Stimulated activated naive CD8-positive, alpha-beta T cell treated with anti-CD3 and anti-CD28 coated beads, Interleukin-15, Interleukin-2, amounts not matched to agents 100 ng/mL and 50 ng/mL, for 24 hours (primary cell): ENCODE results near the gene PRKCA.
A peak's percentile ranks its signal among the peaks of the same experiment; 100 is the strongest.
"Not testable (repeated sequence)": the region's sequence is repeated elsewhere in the genome, so short reads cannot be mapped to it uniquely, and the experiment has no call there.

Experiments used
- H3K27ac Mint-ChIP-seq: one replicate; pipeline ENCODE4 v1.8.0; 2021; ENCODE audit warnings: mild to moderate bottlenecking, mixed read lengths
- H3K27me3 Mint-ChIP-seq: one replicate; pipeline ENCODE4 v1.8.0; 2021; ENCODE audit warnings: mixed read lengths
- H3K36me3 Mint-ChIP-seq: one replicate; pipeline ENCODE4 v1.8.0; 2021; ENCODE audit warnings: low read depth, mixed read lengths
- H3K4me1 Mint-ChIP-seq: one replicate; pipeline ENCODE4 v1.8.0; 2021; ENCODE audit warnings: low read depth, mixed read lengths
- H3K4me3 Mint-ChIP-seq: one replicate; pipeline ENCODE4 v1.8.0; 2021; ENCODE audit warnings: mild to moderate bottlenecking, mixed read lengths
- H3K9me3 Mint-ChIP-seq: one replicate; pipeline ENCODE4 v1.8.0; 2021; ENCODE audit warnings: mixed read lengths

PRKCA gene

DNA sequence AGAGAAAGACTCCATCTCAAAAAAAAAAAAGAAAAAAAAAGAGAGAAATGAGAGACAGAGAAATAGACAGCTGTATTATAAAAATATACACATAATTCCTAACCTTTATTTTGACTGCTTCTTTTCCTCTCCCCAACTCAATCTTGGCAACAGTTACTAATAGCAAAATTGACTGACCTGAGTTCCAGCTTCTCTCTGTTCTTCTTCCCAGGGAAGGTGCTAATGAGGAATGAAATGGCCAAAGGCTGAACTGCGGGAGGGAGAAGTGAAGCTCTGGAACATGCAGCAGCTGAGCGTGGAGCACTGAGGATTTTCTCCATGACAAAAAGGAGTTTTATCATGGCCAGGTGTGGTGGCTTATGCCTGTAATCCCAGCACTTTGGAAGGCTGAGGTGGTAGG is 25.2 kb upstream of the PRKCA start:
- Mint-ChIP-seq H3K36me3 (no peaks in the 10 kb centered on the region), H3K4me3 (no peak overlapping the region), H3K4me1 (peaks cover 18% of the 10 kb centered on the region), H3K27ac (no peak overlapping the region), H3K9me3 (no peaks in the 10 kb centered on the region), H3K27me3 (no peaks in the 10 kb centered on the region)

DNA sequence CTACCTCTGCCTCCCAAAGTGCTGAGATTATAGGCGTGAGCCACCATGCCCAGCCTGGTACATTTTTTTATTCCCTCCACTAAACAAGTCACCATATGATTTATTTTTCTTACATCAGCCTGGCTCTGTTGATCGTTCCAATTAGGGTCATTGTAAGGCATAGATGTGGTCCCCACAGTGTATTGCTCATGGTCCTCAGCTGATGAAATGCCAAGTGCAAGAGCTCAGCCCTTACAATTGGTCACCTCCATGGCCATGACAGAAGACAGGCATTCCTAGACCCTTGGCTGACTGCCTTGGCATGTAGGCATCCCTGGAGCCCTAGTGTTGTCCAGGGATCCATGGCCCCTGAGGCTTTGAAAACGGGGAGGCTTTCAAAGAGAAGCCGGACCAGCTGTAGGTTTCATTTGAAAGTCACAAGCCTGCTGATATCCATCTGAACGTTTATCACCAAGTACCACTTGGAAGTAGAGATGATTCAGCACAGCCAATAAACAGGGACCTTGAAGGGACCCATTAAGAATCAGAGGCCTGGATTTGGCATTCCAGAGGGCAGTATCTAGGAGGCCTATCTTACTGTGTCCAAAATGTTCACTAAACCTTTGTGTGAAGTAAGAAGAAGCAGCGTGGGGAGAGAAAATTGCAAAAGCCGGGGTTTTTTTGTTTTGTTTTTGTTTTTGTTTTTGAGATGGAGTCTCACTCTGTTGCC is 20.6 kb upstream of the PRKCA start:
- Mint-ChIP-seq H3K27me3 (no peaks in the 10 kb centered on the region), H3K4me1 (peaks cover 17% of the 10 kb centered on the region), H3K36me3 (no peaks in the 10 kb centered on the region), H3K9me3 (no peaks in the 10 kb centered on the region), H3K27ac (no peak overlapping the region), H3K4me3 (no peak overlapping the region)

DNA sequence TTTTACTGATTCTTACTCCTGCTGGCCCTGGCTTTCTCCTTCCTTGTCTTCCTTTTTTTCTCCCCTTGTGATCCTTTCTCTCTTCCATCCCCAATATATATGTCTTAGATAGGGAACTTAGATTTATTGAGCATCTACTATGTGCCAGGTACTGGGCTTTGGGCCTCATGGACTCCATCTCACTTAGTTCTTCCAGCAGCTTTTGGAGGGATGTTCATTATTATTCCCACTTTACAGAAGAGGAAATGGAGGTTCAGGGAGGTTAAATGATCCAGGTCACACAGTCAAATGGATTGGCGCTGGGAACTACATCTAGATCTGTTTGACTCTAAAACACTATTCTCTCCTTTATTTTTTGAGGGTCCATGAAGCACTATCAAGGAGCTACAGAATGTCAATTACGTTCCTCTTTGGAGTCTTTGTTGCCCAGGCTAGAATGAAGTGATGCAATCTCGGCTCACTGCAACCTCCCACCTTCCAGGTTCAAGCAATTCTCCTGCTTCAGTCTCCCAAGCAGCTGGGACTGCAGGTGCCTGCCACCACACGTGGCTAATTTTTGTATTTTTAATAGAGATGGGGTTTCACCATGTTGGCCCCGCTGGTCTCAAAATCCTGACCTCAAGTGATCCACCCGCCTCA is 19.0 kb upstream of the PRKCA start:
- H3K36me3 Mint-ChIP-seq: no peaks in the 10 kb centered on the region
- no peaks in the 10 kb centered on the region for H3K9me3 Mint-ChIP-seq
- no peak overlapping the region for H3K4me3 Mint-ChIP-seq
- H3K27ac Mint-ChIP-seq: no peak overlapping the region
- H3K4me1 Mint-ChIP-seq: peaks cover 22% of the 10 kb centered on the region
- H3K27me3 Mint-ChIP-seq: no peaks in the 10 kb centered on the region

DNA sequence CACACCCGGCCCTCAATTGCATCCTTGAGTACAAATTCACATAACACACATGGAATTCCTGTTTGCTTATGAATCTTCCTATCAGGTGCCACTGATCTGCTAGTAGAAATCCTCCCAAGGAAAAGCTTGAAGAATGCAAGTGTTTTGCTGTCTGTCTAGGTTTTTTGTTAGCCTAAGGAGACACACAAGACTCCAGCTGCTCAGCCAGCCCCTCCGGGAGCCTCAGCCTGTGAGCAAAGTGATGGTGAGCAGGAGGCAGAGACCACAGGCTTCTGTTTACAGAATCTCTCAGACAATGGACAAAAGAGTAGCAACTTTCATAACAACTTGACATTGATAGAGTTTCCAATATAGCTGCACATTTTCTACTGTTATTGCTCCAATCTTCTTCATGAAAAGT is 18.4 kb upstream of the PRKCA start:
- no peaks in the 10 kb centered on the region for H3K27me3 Mint-ChIP-seq
- peaks cover 22% of the 10 kb centered on the region for H3K4me1 Mint-ChIP-seq
- H3K9me3 Mint-ChIP-seq: no peaks in the 10 kb centered on the region
- no peak overlapping the region for H3K4me3 Mint-ChIP-seq
- H3K27ac Mint-ChIP-seq: no peak overlapping the region
- H3K36me3 Mint-ChIP-seq: no peaks in the 10 kb centered on the region

DNA sequence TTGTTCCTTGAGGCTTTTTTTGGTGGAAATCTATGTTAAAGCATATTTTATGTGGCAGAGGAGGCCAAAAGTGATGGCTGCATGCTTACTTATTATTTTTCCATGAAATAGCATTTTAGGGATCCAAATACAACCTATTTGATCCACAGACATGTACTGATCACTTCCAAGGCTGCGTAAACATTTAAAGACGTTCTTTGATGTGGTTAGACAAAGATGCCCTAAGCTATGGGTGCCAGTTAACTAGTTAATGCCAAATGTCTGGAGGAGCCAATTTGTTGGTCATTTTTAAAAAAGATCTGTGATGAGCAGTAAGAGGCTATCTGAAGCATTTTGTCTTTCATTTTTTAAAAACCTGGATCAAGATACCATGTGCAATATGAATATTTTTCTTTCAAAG is 17.3 kb upstream of the PRKCA start:
- H3K4me3 Mint-ChIP-seq: no peak overlapping the region
- H3K4me1 Mint-ChIP-seq: peaks cover 24% of the 10 kb centered on the region
- H3K27me3 Mint-ChIP-seq: no peaks in the 10 kb centered on the region
- H3K27ac Mint-ChIP-seq: no peak overlapping the region
- H3K36me3 Mint-ChIP-seq: no peaks in the 10 kb centered on the region
- no peaks in the 10 kb centered on the region for H3K9me3 Mint-ChIP-seq

DNA sequence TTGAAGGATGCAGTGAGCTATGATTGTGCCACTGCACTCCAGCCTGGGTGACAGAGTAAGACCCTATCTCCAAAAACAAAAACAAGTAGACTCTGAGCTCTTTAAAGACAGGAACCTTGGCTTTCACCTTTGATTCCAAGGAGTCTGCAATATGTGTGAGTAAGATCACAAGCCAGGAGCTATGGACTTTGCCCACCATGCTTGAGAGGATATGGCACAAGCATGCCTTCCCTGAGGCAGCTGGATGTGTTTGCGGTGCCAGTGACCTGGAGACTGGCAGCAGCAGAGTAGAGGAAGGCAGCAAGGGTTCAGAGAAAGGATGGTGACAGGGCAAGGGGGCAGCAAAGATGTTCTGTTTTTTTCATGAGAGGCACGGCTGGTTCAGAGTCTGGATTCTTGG is 14.5 kb upstream of the PRKCA start:
- no peaks in the 10 kb centered on the region for H3K9me3 Mint-ChIP-seq
- H3K4me3 Mint-ChIP-seq: no peak overlapping the region
- H3K27ac Mint-ChIP-seq: no peak overlapping the region

DNA sequence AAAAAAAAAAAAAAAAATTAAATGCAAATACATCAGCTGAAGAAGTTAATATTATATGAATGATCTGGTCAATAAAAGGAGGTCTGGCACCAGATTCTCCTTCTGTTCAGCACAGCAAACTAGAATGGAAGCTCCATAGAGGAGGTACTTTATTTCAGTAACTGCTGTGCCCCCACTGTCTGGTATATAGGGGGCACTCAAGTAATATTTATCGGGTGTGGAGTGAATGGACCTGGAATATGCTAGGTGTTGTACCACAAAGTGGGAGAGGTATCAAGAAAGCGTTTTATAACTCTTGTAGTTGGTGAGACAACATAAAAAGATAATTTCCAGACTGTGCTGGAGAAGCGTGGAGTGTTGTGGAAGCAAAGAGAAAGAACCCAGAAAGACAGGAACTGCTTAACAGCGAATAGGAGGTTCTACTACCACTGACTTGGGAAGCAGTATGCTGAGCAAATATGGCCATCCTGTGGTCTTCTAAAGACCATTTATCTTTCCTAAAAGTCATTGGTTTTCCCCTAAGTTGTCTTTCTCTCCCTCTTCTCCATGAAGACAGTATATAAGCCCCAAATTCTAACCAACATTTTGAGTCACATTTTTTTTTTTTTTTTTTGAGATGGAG is 12.2 kb upstream of the PRKCA start:
- no peak overlapping the region for H3K4me3 Mint-ChIP-seq
- H3K27ac Mint-ChIP-seq: no peak overlapping the region
- no peaks in the 10 kb centered on the region for H3K36me3 Mint-ChIP-seq
- peaks cover 24% of the 10 kb centered on the region for H3K4me1 Mint-ChIP-seq
- no peaks in the 10 kb centered on the region for H3K9me3 Mint-ChIP-seq
- no peaks in the 10 kb centered on the region for H3K27me3 Mint-ChIP-seq

More for the DNA sequence above, 14.5 kb upstream of the PRKCA start:
- Mint-ChIP-seq H3K36me3 (no peaks in the 10 kb centered on the region), H3K4me1 (peaks cover 28% of the 10 kb centered on the region), H3K27me3 (no peaks in the 10 kb centered on the region)

DNA sequence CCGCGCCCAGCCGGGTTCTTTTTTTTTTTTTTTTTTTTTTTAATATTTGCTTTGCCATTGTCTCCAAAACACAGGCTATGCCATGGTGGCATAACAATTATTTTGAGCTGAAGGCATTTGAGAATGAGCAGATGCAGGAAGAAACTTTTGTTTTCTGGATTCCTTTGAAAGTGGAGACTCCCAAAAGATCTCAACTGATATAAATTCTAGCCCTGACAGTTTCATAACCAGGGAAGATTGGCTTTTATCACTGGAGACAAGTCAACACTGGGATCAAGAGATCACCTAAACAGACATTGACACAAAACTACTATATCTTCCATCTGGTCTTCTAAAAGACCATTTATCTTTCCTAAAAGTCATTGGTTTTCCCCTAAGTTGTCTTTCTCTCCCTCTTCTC is 10.1 kb upstream of the PRKCA start:
- H3K36me3 Mint-ChIP-seq: no peaks in the 10 kb centered on the region
- no peaks in the 10 kb centered on the region for H3K9me3 Mint-ChIP-seq
- H3K27ac Mint-ChIP-seq: no peak overlapping the region
- H3K4me1 Mint-ChIP-seq: peaks cover 6% of the 10 kb centered on the region
- no peak overlapping the region for H3K4me3 Mint-ChIP-seq
- no peaks in the 10 kb centered on the region for H3K27me3 Mint-ChIP-seq

DNA sequence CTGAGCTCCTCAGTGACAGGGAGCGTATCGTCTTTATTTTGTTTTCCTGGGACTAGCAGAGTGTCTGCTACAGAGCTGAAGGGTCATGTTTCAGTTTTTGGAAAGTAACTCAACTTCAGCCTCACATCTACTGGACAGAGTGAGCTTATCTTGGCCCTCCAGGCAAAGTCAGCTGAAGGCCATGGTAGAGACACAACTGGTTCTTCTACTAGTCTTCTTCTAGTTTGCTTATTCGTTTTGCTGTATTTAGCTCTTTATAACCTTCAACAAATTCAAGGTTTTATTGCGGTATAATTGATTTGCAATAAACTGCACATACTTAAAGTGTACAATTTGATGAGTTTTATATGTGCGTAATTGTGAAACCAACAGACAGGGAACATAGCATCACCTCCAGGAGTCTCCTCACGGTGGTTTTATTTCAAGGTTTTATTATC is 6.1 kb upstream of the PRKCA start:
- no peaks in the 10 kb centered on the region for H3K9me3 Mint-ChIP-seq
- no peak overlapping the region for H3K27ac Mint-ChIP-seq

DNA sequence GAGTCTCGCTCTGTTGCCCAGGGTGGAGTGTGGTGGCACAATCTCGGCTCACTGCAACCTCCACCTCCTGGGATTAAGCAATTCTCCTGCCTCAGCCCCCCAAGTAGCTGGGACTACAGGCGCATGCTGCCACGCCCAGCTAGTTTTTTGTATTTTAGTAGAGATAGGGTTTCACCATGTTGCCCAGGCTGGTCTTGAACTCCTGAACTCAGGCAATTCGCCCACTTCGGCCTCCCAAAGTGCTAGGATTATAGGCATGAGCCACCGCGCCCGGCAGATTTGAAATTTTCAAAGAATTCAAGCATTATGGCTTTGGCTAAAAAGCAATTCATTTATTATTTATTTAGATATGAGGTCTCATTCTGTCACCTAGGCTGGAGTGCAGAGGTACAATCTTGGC is 5.0 kb upstream of the PRKCA start:
- H3K36me3 Mint-ChIP-seq, H3K27me3 Mint-ChIP-seq: not testable (repeated sequence)

More for the DNA sequence above, 6.1 kb upstream of the PRKCA start:
- Mint-ChIP-seq H3K4me3 (no peak overlapping the region), H3K36me3 (no peaks in the 10 kb centered on the region), H3K4me1 (peaks cover 18% of the 10 kb centered on the region), H3K27me3 (no peaks in the 10 kb centered on the region)

DNA sequence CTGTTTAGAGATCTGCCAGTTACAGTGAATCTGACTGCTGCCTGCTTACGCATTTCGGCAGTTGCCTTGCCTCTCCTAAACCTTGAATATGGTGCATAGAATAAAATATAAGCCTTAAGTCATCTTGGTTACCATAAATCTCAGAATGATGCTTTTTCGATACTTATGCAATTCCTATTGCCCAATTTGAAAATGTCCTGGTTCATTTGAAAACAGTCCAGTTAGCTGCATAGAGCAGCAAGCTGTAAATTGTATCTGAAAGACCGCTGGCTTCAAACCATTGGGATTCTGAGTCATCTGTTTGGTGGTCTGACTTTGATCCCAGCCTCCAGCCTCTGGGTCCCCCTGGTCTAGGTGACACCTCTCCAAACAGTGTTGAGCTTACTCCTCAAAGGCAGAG is 2.7 kb upstream of the PRKCA start:
- H3K4me3 Mint-ChIP-seq: no peak overlapping the region
- H3K4me1 Mint-ChIP-seq: peaks cover 29% of the 10 kb centered on the region
- H3K9me3 Mint-ChIP-seq: no peaks in the 10 kb centered on the region
- no peak overlapping the region for H3K27ac Mint-ChIP-seq
- H3K27me3 Mint-ChIP-seq: peaks cover 3% of the 10 kb centered on the region
- peaks cover 11% of the 10 kb centered on the region for H3K36me3 Mint-ChIP-seq

More for the DNA sequence above, 5.0 kb upstream of the PRKCA start:
- peaks cover 23% of the 10 kb centered on the region for H3K4me1 Mint-ChIP-seq
- H3K27ac Mint-ChIP-seq, H3K9me3 Mint-ChIP-seq, H3K4me3 Mint-ChIP-seq: not testable (repeated sequence)

DNA sequence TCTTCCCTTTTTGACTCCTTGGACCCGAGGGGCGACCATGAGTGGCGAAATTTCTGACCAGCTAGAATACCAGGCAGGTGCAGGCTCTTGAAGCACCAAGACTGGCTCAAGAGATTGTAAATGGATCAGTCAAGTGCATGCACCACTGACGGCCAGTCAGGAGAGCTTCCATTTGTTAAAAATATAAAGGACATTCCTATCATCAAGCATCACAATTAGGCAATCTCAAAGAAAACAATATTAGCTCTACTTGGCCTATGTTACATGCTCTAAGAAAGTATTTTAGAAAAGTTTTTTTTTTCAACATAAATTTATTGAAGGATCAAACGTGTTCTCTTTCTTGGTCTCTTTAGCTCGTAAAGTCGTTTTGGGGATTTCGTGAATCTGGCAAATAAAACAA is 1.5 kb upstream of the PRKCA start:
- Mint-ChIP-seq H3K9me3 (no peaks in the 10 kb centered on the region), H3K4me3 (peak overlapping the region; percentile 92), H3K27ac (peak overlapping the region; percentile 95), H3K36me3 (peaks cover 22% of the 10 kb centered on the region), H3K4me1 (peaks cover 41% of the 10 kb centered on the region), H3K27me3 (peaks cover 3% of the 10 kb centered on the region)

DNA sequence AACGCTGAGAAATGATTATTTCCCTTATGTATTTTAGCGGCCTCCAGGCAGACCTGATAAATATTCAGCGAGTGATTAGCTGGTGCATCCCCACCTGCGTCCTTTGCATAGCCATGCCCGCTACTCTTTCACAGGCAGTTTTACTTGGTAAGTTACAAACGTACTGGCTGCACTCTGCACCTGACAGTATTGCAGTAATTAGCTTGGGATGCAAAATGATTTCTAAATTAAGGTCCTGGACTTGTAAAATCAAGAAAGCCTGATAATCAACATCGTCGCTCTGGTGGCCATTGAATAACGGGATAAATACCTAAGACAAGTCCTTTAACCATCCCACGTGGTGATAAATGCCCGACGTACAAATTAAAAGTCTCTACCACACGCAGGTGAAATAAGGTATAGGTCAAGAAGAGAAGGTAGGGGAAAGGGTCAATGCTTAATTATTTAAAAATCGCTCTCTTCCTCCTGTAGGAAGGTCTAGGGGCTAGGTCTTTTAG is 998 bp upstream of the PRKCA start:
- peaks cover 44% of the 10 kb centered on the region for H3K4me1 Mint-ChIP-seq
- H3K27me3 Mint-ChIP-seq: peaks cover 3% of the 10 kb centered on the region
- H3K9me3 Mint-ChIP-seq: no peaks in the 10 kb centered on the region
- peak overlapping the region; percentile 95 for H3K27ac Mint-ChIP-seq
- H3K36me3 Mint-ChIP-seq: peaks cover 25% of the 10 kb centered on the region
- peak overlapping the region; percentile 92 for H3K4me3 Mint-ChIP-seq

DNA sequence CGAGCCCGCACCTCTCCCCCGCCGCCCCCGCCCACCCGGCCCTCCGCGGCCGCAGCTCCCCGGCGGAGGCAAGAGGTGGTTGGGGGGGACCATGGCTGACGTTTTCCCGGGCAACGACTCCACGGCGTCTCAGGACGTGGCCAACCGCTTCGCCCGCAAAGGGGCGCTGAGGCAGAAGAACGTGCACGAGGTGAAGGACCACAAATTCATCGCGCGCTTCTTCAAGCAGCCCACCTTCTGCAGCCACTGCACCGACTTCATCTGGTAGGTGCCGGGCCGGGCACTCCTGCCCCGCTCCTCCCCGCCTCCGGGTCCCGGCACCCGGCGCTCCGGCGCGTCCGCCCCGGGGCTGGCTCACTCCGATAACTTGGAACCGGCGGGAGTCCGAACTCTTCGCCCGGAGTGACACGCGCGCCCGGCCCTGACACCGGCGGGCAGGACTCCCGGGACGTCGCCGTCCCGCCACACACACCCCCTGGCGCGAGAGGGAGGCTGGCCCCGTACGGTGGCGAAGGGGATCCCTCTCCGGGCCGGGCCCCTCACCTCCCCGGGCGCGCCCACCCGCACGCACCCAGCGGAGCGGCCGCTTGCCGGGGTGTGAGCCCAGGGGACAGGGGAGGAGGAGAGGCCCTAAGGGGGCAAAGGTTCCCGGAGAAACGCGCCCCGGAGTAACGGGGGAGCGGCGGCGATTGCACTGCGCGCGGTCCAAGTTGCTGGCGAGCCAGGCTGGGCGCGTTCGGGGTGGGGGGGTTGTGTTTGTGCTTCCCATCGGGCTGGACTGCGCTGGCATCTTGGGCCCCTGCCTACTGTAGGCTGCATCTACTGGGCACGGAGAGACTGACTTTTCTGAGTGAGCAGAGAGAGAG is 581 bp downstream of the PRKCA start:
- peaks cover 41% of the 10 kb centered on the region for H3K36me3 Mint-ChIP-seq
- H3K4me1 Mint-ChIP-seq: peaks cover 60% of the 10 kb centered on the region
- H3K4me3 Mint-ChIP-seq: peak overlapping the region; percentile 98
- H3K27ac Mint-ChIP-seq: peak overlapping the region; percentile 97
- H3K9me3 Mint-ChIP-seq: no peaks in the 10 kb centered on the region
- H3K27me3 Mint-ChIP-seq: peaks cover 3% of the 10 kb centered on the region
